Activated T-helper 17 cell treated with anti-CD3 and anti-CD28 coated beads, Interleukin-2, amount 50 U/mL, for 72 hours (primary cell): Measurements from ENCODE around the gene NMNAT3. TPM values are rescaled to one million over a fixed set of nuclear protein-coding genes. Genes with fewer than 3 reads are reported as not detected.

Experiments used
- ATAC-seq: fragments of 150-1000 bp; cut with Tn5 transposase; replicated peaks from 2 replicates; pipeline ENCODE4 v1.10.0; 2021; ENCODE audit warnings: mild to moderate bottlenecking, moderate library complexity
- H3K27ac Mint-ChIP-seq: one replicate; pipeline ENCODE4 v1.8.0; 2022; ENCODE audit warnings: mixed read lengths
- H3K27me3 Mint-ChIP-seq: one replicate; pipeline ENCODE4 v1.8.0; 2022; ENCODE audit warnings: mixed read lengths
- H3K36me3 Mint-ChIP-seq: one replicate; pipeline ENCODE4 v1.8.0; 2022; ENCODE audit warnings: low read depth, mild to moderate bottlenecking, mixed read lengths
- H3K4me1 Mint-ChIP-seq: one replicate; pipeline ENCODE4 v1.8.0; 2022; ENCODE audit warnings: mixed read lengths
- H3K4me3 Mint-ChIP-seq: one replicate; pipeline ENCODE4 v1.8.0; 2022; ENCODE audit warnings: mild to moderate bottlenecking, mixed read lengths
- H3K9me3 Mint-ChIP-seq: one replicate; pipeline ENCODE4 v1.8.0; 2022; ENCODE audit warnings: mixed read lengths
- total RNA-seq, 2 donors: library from RNA; stranded (reverse); gene quantifications; one replicate each; pipeline ENCODE4 v1.2.3, GENCODE V29; 2022

The NMNAT3 gene
- total RNA-seq, 2 donors from 2014 or later: 0.76 to 2.9 TPM

GRCh38 chr3:139541532-139542288 is 136.1 kb downstream of the NMNAT3 start:
- Mint-ChIP-seq H3K4me3 (no peak overlapping the region), H3K9me3 (no peaks in the 10 kb centered on the region), H3K27ac (no peak overlapping the region), H3K4me1 (no peaks in the 10 kb centered on the region), H3K27me3 (peaks cover 44% of the 10 kb centered on the region), H3K36me3 (no peaks in the 10 kb centered on the region)
- ATAC-seq: no peak

- no peak overlapping the region for H3K27ac Mint-ChIP-seq
These were observed 136.9 kb downstream of the NMNAT3 start for GRCh38 chr3:139540651-139541531.

GRCh38 chr3:139538733-139539132 is 139.0 kb downstream of the NMNAT3 start:
- Mint-ChIP-seq H3K4me1 (no peaks in the 10 kb centered on the region), H3K9me3 (no peaks in the 10 kb centered on the region), H3K4me3 (no peak overlapping the region), H3K27ac (no peak overlapping the region), H3K36me3 (no peaks in the 10 kb centered on the region), H3K27me3 (peaks cover 39% of the 10 kb centered on the region)
- ATAC-seq: no peak

More at GRCh38 chr3:139540651-139541531, 136.9 kb downstream of the NMNAT3 start:
- H3K4me3 Mint-ChIP-seq: no peak overlapping the region
- H3K9me3 Mint-ChIP-seq: no peaks in the 10 kb centered on the region
- no peaks in the 10 kb centered on the region for H3K4me1 Mint-ChIP-seq
- ATAC-seq: no peak
- no peaks in the 10 kb centered on the region for H3K36me3 Mint-ChIP-seq
- H3K27me3 Mint-ChIP-seq: peaks cover 45% of the 10 kb centered on the region

- no peaks in the 10 kb centered on the region for H3K4me1 Mint-ChIP-seq
- ATAC-seq: no peak
- peaks cover 39% of the 10 kb centered on the region for H3K27me3 Mint-ChIP-seq
- H3K4me3 Mint-ChIP-seq: no peak overlapping the region
- H3K9me3 Mint-ChIP-seq: no peaks in the 10 kb centered on the region
- H3K36me3 Mint-ChIP-seq: no peaks in the 10 kb centered on the region
- H3K27ac Mint-ChIP-seq: no peak overlapping the region
These were observed 139.8 kb downstream of the NMNAT3 start for GRCh38 chr3:139537795-139538621.

- H3K4me1 Mint-ChIP-seq: no peaks in the 10 kb centered on the region
- peaks cover 34% of the 10 kb centered on the region for H3K27me3 Mint-ChIP-seq
- no peaks in the 10 kb centered on the region for H3K36me3 Mint-ChIP-seq
These were observed 140.4 kb downstream of the NMNAT3 start for GRCh38 chr3:139537361-139537760.

GRCh38 chr3:139534992-139535879 is 142.5 kb downstream of the NMNAT3 start:
- no peak overlapping the region for H3K27ac Mint-ChIP-seq
- H3K4me1 Mint-ChIP-seq: no peaks in the 10 kb centered on the region
- no peaks in the 10 kb centered on the region for H3K9me3 Mint-ChIP-seq
- peaks cover 19% of the 10 kb centered on the region for H3K27me3 Mint-ChIP-seq
- ATAC-seq: no peak
- no peak overlapping the region for H3K4me3 Mint-ChIP-seq
- no peaks in the 10 kb centered on the region for H3K36me3 Mint-ChIP-seq

More at GRCh38 chr3:139537361-139537760, 140.4 kb downstream of the NMNAT3 start:
- H3K27ac Mint-ChIP-seq: no peak overlapping the region
- H3K4me3 Mint-ChIP-seq: no peak overlapping the region
- ATAC-seq: no peak
- H3K9me3 Mint-ChIP-seq: no peaks in the 10 kb centered on the region

GRCh38 chr3:139534455-139534812 is 143.3 kb downstream of the NMNAT3 start:
- peaks cover 19% of the 10 kb centered on the region for H3K27me3 Mint-ChIP-seq
- no peaks in the 10 kb centered on the region for H3K9me3 Mint-ChIP-seq
- no peak overlapping the region for H3K4me3 Mint-ChIP-seq
- H3K36me3 Mint-ChIP-seq: no peaks in the 10 kb centered on the region
- H3K27ac Mint-ChIP-seq: no peak overlapping the region
- no peaks in the 10 kb centered on the region for H3K4me1 Mint-ChIP-seq
- no peak for ATAC-seq

GRCh38 chr3:139533781-139534454 is 143.9 kb downstream of the NMNAT3 start:
- Mint-ChIP-seq H3K27ac (no peak overlapping the region), H3K27me3 (peaks cover 18% of the 10 kb centered on the region), H3K9me3 (no peaks in the 10 kb centered on the region), H3K4me3 (no peak overlapping the region), H3K36me3 (no peaks in the 10 kb centered on the region), H3K4me1 (no peaks in the 10 kb centered on the region)
- no peak for ATAC-seq

- Mint-ChIP-seq H3K4me3 (no peak overlapping the region), H3K36me3 (no peaks in the 10 kb centered on the region), H3K27ac (no peak overlapping the region), H3K9me3 (no peaks in the 10 kb centered on the region), H3K27me3 (peaks cover 9% of the 10 kb centered on the region), H3K4me1 (no peaks in the 10 kb centered on the region)
- ATAC-seq: no peak
These were observed 144.8 kb downstream of the NMNAT3 start for GRCh38 chr3:139532976-139533375.

- no peak for ATAC-seq
- Mint-ChIP-seq H3K9me3 (no peaks in the 10 kb centered on the region), H3K4me1 (no peaks in the 10 kb centered on the region), H3K27ac (no peak overlapping the region), H3K36me3 (no peaks in the 10 kb centered on the region), H3K4me3 (no peak overlapping the region), H3K27me3 (no peaks in the 10 kb centered on the region)
These were observed 147.1 kb downstream of the NMNAT3 start for GRCh38 chr3:139530717-139531116.

GRCh38 chr3:139529662-139530061 is 148.1 kb downstream of the NMNAT3 start:
- ATAC-seq: no peak
- H3K4me3 Mint-ChIP-seq: no peak overlapping the region
- no peaks in the 10 kb centered on the region for H3K36me3 Mint-ChIP-seq
- H3K9me3 Mint-ChIP-seq: no peaks in the 10 kb centered on the region
- no peak overlapping the region for H3K27ac Mint-ChIP-seq
- H3K4me1 Mint-ChIP-seq: no peaks in the 10 kb centered on the region
- H3K27me3 Mint-ChIP-seq: no peaks in the 10 kb centered on the region

GRCh38 chr3:139528924-139529323 is 148.8 kb downstream of the NMNAT3 start:
- no peaks in the 10 kb centered on the region for H3K4me1 Mint-ChIP-seq
- no peak for ATAC-seq
- H3K4me3 Mint-ChIP-seq: no peak overlapping the region
- H3K27ac Mint-ChIP-seq: no peak overlapping the region
- H3K9me3 Mint-ChIP-seq: no peaks in the 10 kb centered on the region
- no peaks in the 10 kb centered on the region for H3K36me3 Mint-ChIP-seq
- H3K27me3 Mint-ChIP-seq: no peaks in the 10 kb centered on the region

- Mint-ChIP-seq H3K4me3 (no peak overlapping the region), H3K27me3 (no peaks in the 10 kb centered on the region), H3K9me3 (no peaks in the 10 kb centered on the region), H3K36me3 (no peaks in the 10 kb centered on the region), H3K27ac (no peak overlapping the region), H3K4me1 (no peaks in the 10 kb centered on the region)
- ATAC-seq: no peak
These were observed 149.5 kb downstream of the NMNAT3 start for GRCh38 chr3:139528281-139528680.
